ENCODE results near the gene NTM. TPM values are rescaled to one million over a fixed set of nuclear protein-coding genes. Genes with fewer than 3 reads are reported as not detected.
A peak's percentile ranks its signal among the peaks of the same experiment; 100 is the strongest.

Gene NTM
- polyA plus RNA-seq, 1 experiment, result 33.6 TPM

DNA sequence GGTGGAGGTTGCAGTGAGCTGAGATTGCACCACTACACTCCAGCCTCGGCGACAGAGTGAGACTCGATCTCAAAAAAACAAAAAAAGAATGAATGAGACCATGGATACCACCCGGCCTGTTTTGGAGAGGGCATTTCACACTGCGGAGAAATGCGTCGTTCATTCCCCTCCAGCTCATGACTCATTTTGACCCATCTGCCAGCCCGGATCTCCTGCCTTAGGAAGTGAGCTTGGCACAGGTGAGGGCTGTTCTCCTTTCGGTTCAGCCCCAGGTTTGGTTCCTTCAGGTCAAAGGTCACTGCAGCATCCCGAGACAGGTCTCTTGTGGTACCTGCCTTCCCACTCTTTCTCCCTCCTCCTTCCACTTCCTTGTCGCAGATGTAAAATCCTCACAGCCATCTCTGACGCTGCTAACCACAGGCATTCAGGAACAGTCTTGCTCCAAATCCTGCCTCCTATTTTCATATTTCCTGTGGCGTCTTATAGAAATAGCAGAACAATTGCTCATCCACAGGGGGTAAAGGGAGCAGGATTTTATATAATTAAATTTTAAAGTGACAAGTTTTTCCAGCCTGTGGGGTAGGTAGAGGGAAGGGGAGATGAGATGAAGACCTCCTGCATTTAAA is 517.9 kb downstream of the NTM start:
- peak; percentile 62 for DNase-seq (ENCODE audit: low read depth)
- POLR2A ChIA-PET, result no interaction called here
- TF ChIP-seq, protein P1, sequence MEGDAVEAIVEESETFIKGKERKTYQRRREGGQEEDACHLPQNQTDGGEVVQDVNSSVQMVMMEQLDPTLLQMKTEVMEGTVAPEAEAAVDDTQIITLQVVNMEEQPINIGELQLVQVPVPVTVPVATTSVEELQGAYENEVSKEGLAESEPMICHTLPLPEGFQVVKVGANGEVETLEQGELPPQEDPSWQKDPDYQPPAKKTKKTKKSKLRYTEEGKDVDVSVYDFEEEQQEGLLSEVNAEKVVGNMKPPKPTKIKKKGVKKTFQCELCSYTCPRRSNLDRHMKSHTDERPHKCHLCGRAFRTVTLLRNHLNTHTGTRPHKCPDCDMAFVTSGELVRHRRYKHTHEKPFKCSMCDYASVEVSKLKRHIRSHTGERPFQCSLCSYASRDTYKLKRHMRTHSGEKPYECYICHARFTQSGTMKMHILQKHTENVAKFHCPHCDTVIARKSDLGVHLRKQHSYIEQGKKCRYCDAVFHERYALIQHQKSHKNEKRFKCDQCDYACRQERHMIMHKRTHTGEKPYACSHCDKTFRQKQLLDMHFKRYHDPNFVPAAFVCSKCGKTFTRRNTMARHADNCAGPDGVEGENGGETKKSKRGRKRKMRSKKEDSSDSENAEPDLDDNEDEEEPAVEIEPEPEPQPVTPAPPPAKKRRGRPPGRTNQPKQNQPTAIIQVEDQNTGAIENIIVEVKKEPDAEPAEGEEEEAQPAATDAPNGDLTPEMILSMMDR (IDR thresholded peaks at IDR 0.05; ENCODE audit: insufficient read depth, low read depth, low read length), result no peak
- CTCF ChIA-PET, result interaction anchor here (1.2 to 4.7 kb wide), 4 partner anchors 10 to 23 kb away, joined by 4 to 30 read pairs (median 10); no protein-coding TSS in a partner anchor
- H3K27me3 ChIP-seq (ENCODE audit: control insufficient read depth, insufficient read depth, low read length), result no peaks in the 10 kb centered on the region
- no peak overlapping the region for H3K4me3 ChIP-seq (ENCODE audit: low read depth, low read length)
- H3K36me3 ChIP-seq (ENCODE audit: control insufficient read depth, insufficient read depth, low read length), result no peaks in the 10 kb centered on the region

GRCh38 chr11:131889146-131889577 is 518.7 kb downstream of the NTM start:
- H3K4me3 ChIP-seq (ENCODE audit: low read depth, low read length), result no peak overlapping the region
- no peaks in the 10 kb centered on the region for H3K36me3 ChIP-seq (ENCODE audit: control insufficient read depth, insufficient read depth, low read length)
- TF ChIP-seq, protein P1 (IDR thresholded peaks at IDR 0.05; ENCODE audit: insufficient read depth, low read depth, low read length), result no peak
- no peaks in the 10 kb centered on the region for H3K27me3 ChIP-seq (ENCODE audit: control insufficient read depth, insufficient read depth, low read length)
- CTCF ChIA-PET, result interaction anchor here (1.1 to 4.7 kb wide), 4 partner anchors 19 to 237 kb away, joined by 3 to 30 read pairs (median 11); no protein-coding TSS in a partner anchor
- POLR2A ChIA-PET, result no interaction called here
- peak; percentile 76 for DNase-seq (ENCODE audit: low read depth)

- CTCF ChIA-PET, result interaction anchor here (1.0 to 4.7 kb wide), 5 partner anchors 11 to 237 kb away, joined by 3 to 30 read pairs (median 4); no protein-coding TSS in a partner anchor
- Histone ChIP-seq H3K4me3 (ENCODE audit: low read depth, low read length) (no peak overlapping the region), H3K36me3 (ENCODE audit: control insufficient read depth, insufficient read depth, low read length) (no peaks in the 10 kb centered on the region), H3K27me3 (ENCODE audit: control insufficient read depth, insufficient read depth, low read length) (no peaks in the 10 kb centered on the region)
- no peak for DNase-seq (ENCODE audit: low read depth)
- TF ChIP-seq, protein P1 (IDR thresholded peaks at IDR 0.05; ENCODE audit: insufficient read depth, low read depth, low read length), result 0 out of 2 replicates have a peak, but pooled peaks have one; percentile 3
- POLR2A ChIA-PET, result no interaction called here
Measured at GRCh38 chr11:131889760-131890581, 519.6 kb downstream of the NTM start.

GRCh38 chr11:131893103-131893890 is 522.9 kb downstream of the NTM start:
- Histone ChIP-seq H3K27me3 (ENCODE audit: control insufficient read depth, insufficient read depth, low read length) (no peaks in the 10 kb centered on the region), H3K36me3 (ENCODE audit: control insufficient read depth, insufficient read depth, low read length) (no peaks in the 10 kb centered on the region), H3K4me3 (ENCODE audit: low read depth, low read length) (no peak overlapping the region)
- TF ChIP-seq, protein P1 (IDR thresholded peaks at IDR 0.05; ENCODE audit: insufficient read depth, low read depth, low read length), result no peak
- DNase-seq (ENCODE audit: low read depth), result no peak
- CTCF ChIA-PET, result interaction anchor here (0.6 to 2.1 kb wide), 9 partner anchors 15 to 234 kb away, joined by 3 to 7 read pairs (median 3); no protein-coding TSS in a partner anchor
- POLR2A ChIA-PET, result no interaction called here

All from BJ (cell line).